Neural crest cell (in vitro differentiated cells): ENCODE data around the gene EIF3K. TPM values are rescaled to one million over a fixed set of nuclear protein-coding genes. Genes with fewer than 3 reads are reported as not detected.

ENCODE experiments used
- DNase-seq: peaks from one replicate; pipeline ENCODE4 v3.0.0; 2021; ENCODE audit warnings: low read depth, mixed read lengths, low spot score
- H3K27ac Mint-ChIP-seq: one replicate; pipeline ENCODE4 v1.8.0; 2021; ENCODE audit warnings: mild to moderate bottlenecking, mixed read lengths; ENCODE audit not compliant: unreplicated experiment
- H3K27me3 Mint-ChIP-seq: 2 replicates; pipeline ENCODE4 v1.8.0; 2021; ENCODE audit warnings: low read depth, mild to moderate bottlenecking, mixed read lengths
- H3K36me3 Mint-ChIP-seq: 2 replicates; pipeline ENCODE4 v1.8.0; 2021; ENCODE audit warnings: low read depth, mild to moderate bottlenecking, mixed read lengths
- H3K4me1 Mint-ChIP-seq: 2 replicates; pipeline ENCODE4 v1.8.0; 2021; ENCODE audit warnings: mixed read lengths
- H3K4me3 Mint-ChIP-seq: one replicate; pipeline ENCODE4 v1.8.0; 2021; ENCODE audit warnings: mild to moderate bottlenecking, mixed read lengths
- H3K9me3 Mint-ChIP-seq: 2 replicates; pipeline ENCODE4 v1.8.0; 2021; ENCODE audit warnings: mixed read lengths
- total RNA-seq: library from RNA; stranded (reverse); gene quantifications from 2 replicates; pipeline ENCODE4 v1.2.1, GENCODE V29; 2021
- TF ChIP-seq, protein P1 (sequence below): fragments of 200-600 bp; sonication (generic); conservative IDR thresholded peaks from 2 replicates; pipeline ENCODE4 v1.5.0; 2021; ENCODE audit warnings: antibody characterized with exemption, mild to moderate bottlenecking

The EIF3K gene
- total RNA-seq, 1 donor from 2014 or later, result 255 TPM

DNA sequence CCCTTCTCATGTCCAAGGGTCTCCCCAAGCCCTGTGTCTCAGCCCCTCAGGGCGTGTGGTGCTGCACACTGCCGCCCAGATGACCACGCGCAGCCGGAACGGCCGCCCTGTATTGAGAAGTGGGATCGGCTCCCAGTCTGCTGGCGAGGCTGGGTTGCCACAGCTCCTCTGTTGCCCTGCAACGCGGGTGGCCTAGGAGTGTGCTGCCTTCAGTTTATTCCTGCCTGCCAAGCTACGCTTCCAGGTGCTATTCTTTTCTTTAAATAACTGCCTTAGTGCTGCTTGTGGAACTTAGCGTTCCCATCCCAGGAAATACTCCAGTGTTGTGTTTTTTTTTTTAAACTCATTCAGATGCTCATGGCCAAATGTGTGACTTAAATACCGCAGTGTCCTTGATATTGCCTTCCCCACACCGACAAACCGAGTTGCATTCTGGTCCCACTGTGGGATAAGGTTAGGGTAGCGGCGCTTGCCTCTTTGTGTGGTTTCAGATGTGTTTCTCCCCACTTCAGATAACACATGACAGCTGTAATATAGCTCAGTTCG is 45.0 kb downstream of the EIF3K start:
- Mint-ChIP-seq H3K4me3 (no peak overlapping the region), H3K36me3 (no peaks in the 10 kb centered on the region), H3K27me3 (no peaks in the 10 kb centered on the region), H3K27ac (no peak overlapping the region), H3K4me1 (peaks cover 71% of the 10 kb centered on the region), H3K9me3 (no peaks in the 10 kb centered on the region)
- no peak for DNase-seq
- TF ChIP-seq, protein P1, sequence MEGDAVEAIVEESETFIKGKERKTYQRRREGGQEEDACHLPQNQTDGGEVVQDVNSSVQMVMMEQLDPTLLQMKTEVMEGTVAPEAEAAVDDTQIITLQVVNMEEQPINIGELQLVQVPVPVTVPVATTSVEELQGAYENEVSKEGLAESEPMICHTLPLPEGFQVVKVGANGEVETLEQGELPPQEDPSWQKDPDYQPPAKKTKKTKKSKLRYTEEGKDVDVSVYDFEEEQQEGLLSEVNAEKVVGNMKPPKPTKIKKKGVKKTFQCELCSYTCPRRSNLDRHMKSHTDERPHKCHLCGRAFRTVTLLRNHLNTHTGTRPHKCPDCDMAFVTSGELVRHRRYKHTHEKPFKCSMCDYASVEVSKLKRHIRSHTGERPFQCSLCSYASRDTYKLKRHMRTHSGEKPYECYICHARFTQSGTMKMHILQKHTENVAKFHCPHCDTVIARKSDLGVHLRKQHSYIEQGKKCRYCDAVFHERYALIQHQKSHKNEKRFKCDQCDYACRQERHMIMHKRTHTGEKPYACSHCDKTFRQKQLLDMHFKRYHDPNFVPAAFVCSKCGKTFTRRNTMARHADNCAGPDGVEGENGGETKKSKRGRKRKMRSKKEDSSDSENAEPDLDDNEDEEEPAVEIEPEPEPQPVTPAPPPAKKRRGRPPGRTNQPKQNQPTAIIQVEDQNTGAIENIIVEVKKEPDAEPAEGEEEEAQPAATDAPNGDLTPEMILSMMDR, result no peak

DNA sequence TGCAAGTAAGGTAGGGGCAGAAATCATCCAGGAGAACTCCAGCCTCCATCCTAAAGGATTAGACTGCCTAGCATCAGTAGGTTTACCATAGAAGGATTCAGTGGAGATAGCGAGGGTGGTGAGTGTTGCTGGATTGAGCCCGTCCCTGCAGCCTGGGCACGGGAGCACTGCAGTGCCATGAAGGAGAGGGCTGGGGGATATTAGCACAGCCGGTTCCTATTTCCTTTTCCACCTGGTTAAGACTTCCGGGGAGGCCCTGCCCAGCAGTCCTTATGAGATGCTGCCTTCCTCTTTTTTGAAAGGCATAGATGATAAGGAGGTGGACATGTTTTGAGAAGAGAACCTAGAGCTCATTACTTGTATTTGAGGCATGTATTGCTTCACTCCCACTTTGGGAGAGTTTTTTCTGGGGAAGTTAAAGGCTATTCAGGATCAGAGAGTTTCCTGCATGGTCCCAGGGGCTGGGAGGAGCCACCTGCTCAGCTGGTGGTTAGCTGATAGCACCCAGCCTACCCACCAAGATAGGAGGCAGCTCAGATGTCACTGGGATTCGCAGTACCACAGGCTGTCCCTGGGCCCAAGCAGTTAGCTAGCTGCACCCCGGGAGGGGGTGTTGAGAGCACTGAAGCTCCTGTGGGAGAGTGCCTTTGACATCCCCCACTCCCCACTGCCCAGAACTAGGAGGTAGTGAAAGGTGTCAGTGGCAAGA is 45.7 kb downstream of the EIF3K start:
- H3K27me3 Mint-ChIP-seq, result no peaks in the 10 kb centered on the region
- H3K36me3 Mint-ChIP-seq, result no peaks in the 10 kb centered on the region
- peak overlapping the region; percentile 34 for H3K4me3 Mint-ChIP-seq
- peaks cover 76% of the 10 kb centered on the region for H3K4me1 Mint-ChIP-seq
- no peaks in the 10 kb centered on the region for H3K9me3 Mint-ChIP-seq
- no peak for DNase-seq
- H3K27ac Mint-ChIP-seq, result no peak overlapping the region
- TF ChIP-seq, protein P1, result no peak

DNA sequence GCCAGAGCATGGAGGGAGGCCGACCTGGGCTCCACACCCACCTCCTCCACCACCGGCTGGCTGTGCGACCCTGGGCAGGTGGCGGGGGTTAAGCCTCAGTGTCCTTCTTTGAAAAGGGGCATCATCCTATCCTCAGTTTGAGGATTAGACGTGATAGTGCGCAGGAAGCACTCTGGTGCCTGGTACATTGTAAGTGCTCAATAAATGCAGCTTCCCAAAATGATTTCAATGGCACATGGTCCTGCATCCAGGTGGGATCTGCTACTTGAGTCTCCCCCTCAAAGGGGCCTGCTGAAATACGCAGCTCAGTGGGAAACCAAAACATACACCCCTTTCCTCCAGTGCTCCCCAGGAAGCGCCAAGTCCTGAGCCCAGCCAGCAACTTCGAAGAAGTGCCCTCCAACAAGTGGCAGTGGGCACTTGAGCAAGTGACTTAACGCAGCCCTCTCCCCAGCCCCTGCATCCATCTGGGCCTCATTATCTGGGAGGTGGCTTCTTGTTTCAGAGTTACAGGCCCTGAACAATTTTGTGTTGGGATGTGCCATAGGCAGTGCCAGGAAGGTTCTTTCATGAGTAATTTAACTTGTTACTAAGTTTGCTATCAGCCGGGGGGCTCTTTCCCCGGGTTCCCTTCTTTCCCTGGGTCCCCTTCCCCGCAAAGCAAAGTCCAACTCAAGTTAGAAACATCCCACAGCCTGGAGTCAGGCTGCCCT is 46.4 kb downstream of the EIF3K start:
- peaks cover 83% of the 10 kb centered on the region for H3K4me1 Mint-ChIP-seq
- TF ChIP-seq, protein P1, result no peak
- H3K9me3 Mint-ChIP-seq, result no peaks in the 10 kb centered on the region
- H3K36me3 Mint-ChIP-seq, result no peaks in the 10 kb centered on the region
- no peaks in the 10 kb centered on the region for H3K27me3 Mint-ChIP-seq
- H3K4me3 Mint-ChIP-seq, result peak overlapping the region; percentile 54
- DNase-seq, result no peak
- H3K27ac Mint-ChIP-seq, result peak overlapping the region; percentile 67

DNA sequence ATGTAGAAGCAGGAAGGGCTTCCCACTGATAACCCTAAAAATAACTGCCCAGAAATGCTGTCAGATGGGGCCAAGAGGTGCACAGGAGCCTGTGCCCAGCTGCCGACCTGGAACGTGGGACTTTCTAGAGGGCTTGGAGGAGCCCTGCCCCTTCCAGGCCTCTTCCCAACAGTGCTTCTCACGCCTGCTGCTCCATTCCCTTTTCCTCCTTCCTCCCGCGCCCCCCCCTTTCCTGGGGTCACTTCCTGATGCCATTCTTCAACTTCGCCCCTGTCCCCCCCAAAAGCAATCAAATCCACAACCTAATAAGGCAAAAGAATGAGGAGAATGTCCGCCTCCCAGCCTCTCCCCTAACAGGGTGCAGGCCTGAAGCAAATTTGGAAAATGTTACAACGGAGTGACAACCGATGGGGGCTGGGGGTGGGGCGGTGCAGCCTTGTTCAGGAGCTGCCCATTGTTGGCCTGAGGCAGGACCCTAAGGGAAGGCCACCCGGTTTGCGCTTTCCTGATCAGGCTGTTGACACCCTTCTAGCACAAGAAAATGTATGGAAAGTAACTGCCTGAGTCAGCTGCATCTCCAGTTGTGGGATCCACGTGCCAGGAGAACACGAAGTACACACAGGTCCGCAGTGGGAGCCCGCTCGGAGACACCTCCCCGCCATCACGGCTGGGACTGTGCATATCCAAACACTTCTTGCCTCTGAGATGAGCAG is 47.1 kb downstream of the EIF3K start:
- Mint-ChIP-seq H3K4me3 (peak overlapping the region; percentile 54), H3K27ac (peak overlapping the region; percentile 67), H3K27me3 (no peaks in the 10 kb centered on the region), H3K9me3 (no peaks in the 10 kb centered on the region), H3K36me3 (no peaks in the 10 kb centered on the region), H3K4me1 (peaks cover 83% of the 10 kb centered on the region)
- TF ChIP-seq, protein P1, result no peak
- no peak for DNase-seq

DNA sequence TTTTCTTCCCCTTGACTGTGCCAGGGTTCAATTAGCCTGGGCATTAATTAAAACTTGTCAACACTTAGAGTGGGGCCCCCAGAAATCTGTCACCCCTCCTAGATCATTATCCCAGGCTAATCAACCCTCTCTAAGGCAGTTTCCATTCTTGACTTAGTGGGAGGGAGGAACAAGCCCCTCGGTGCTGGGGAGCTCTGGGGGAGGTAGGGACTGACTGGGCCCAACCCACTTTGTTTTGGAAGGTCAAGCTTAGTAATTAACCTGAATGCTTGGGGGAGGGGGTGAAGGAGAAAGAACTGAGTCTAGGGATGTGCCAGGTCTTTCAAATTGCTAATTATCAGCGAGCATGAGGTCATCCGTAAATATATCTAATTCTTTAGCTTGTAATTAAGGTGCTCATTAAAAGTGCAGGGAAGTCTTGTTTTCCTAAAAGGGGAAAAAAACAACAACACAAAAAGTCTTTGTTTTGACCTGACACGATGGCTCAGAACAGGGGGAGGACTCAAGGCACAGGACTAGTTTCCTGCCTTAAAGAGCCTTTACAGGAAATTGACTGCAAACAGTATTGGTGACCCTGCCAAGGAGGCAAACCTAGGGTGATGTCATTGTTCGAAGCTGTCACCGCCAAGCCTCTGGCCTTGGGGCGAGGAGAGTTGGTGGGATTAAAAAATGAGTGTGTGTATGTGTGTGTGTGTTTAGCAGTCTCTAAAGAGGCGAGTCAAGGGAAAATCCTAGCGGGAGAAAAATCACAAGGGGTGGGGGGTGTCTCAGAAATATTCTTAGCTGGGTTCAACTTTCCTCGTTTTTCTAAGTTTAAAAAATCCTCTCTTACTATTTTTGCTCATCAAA is 47.9 kb downstream of the EIF3K start:
- no peak for DNase-seq
- TF ChIP-seq, protein P1, result no peak
- H3K9me3 Mint-ChIP-seq, result no peaks in the 10 kb centered on the region
- H3K4me1 Mint-ChIP-seq, result peaks cover 87% of the 10 kb centered on the region
- H3K27me3 Mint-ChIP-seq, result no peaks in the 10 kb centered on the region
- peak overlapping the region; percentile 92 for H3K27ac Mint-ChIP-seq
- peak overlapping the region; percentile 44 for H3K4me3 Mint-ChIP-seq
- no peaks in the 10 kb centered on the region for H3K36me3 Mint-ChIP-seq
